ENCODE results near the gene UQCC5. TPM values are rescaled to one million over a fixed set of nuclear protein-coding genes. Genes with fewer than 3 reads are reported as not detected.

UQCC5 gene
- total and polyA plus RNA-seq, 9 donors: 10.3 to 15.7 (median 12.5) TPM

- peaks cover 51% of the 10 kb centered on the region for H3K36me3 ChIP-seq (ENCODE audit: control insufficient read depth, insufficient read depth, low read length)
- DNase-seq: no peak
- no peaks in the 10 kb centered on the region for H3K9me3 ChIP-seq (replicated peaks; ENCODE audit: control insufficient read depth, low read depth, low read length)
- H3K27me3 ChIP-seq (ENCODE audit: control insufficient read depth, insufficient read depth, low read length): no peaks in the 10 kb centered on the region
- 84% methylated on average over 5 of the region's 6 CpGs for WGBS (ENCODE audit: insufficient coverage)
- no peak overlapping the region for H3K27ac ChIP-seq (ENCODE audit: low read length)
- no peaks in the 10 kb centered on the region for H3K4me1 ChIP-seq (ENCODE audit: control insufficient read depth, insufficient read depth, low read length)
- no peak overlapping the region for H3K4me3 ChIP-seq (ENCODE audit: low read length)
These were observed 37.9 kb downstream of the UQCC5 start for GRCh38 chr3:52574056-52574965.

Other genes with a start within 250 kb of the UQCC5 start
- 4.5 TPM for gene GLYCTK, start 248.8 kb upstream of the UQCC5 start, total RNA-seq
- 10 to 100 TPM in 1 of 8 donors, 1 to 10 TPM in 7; 4.0 to 10.2 (median 5.0) TPM for gene GLYCTK, start 248.8 kb upstream of the UQCC5 start, polyA plus RNA-seq (ENCODE audit: insufficient read depth in 1 of 8, insufficient read length in 8 of 8, low replicate concordance in 1 of 8)
- 3.2 TPM for gene DNAH1, start 220.3 kb upstream of the UQCC5 start, total RNA-seq
- gene DNAH1, start 220.3 kb upstream of the UQCC5 start, polyA plus RNA-seq (ENCODE audit: insufficient read depth in 1 of 8, insufficient read length in 8 of 8, low replicate concordance in 1 of 8): 1 to 10 TPM; 3.3 to 6.0 (median 4.6) TPM
- gene BAP1, start 126.6 kb upstream of the UQCC5 start, total RNA-seq: 39.1 TPM
- gene BAP1, start 126.6 kb upstream of the UQCC5 start, polyA plus RNA-seq (ENCODE audit: insufficient read depth in 1 of 8, insufficient read length in 8 of 8, low replicate concordance in 1 of 8): 10 to 100 TPM; 49.0 to 64.9 (median 55.5) TPM
- gene PHF7, start 125.9 kb upstream of the UQCC5 start, total RNA-seq: 7.1 TPM
- 1 to 10 TPM; 6.9 to 9.3 (median 8.2) TPM for gene PHF7, start 125.9 kb upstream of the UQCC5 start, polyA plus RNA-seq (ENCODE audit: insufficient read depth in 1 of 8, insufficient read length in 8 of 8, low replicate concordance in 1 of 8)
- gene SEMA3G, start 91.5 kb upstream of the UQCC5 start, total RNA-seq: 10.8 TPM
- 10 to 100 TPM; 11.0 to 20.3 (median 16.3) TPM for gene SEMA3G, start 91.5 kb upstream of the UQCC5 start, polyA plus RNA-seq (ENCODE audit: insufficient read depth in 1 of 8, insufficient read length in 8 of 8, low replicate concordance in 1 of 8)
- gene TNNC1, start 82.6 kb upstream of the UQCC5 start, total RNA-seq: 608 TPM
- 1,000 to 10,000 TPM in 2 of 8 donors, 100 to 1,000 TPM in 6; 521 to 1,724 (median 629) TPM for gene TNNC1, start 82.6 kb upstream of the UQCC5 start, polyA plus RNA-seq (ENCODE audit: insufficient read depth in 1 of 8, insufficient read length in 8 of 8, low replicate concordance in 1 of 8)
- 47.2 TPM for gene NISCH, start 81.0 kb upstream of the UQCC5 start, total RNA-seq
- gene NISCH, start 81.0 kb upstream of the UQCC5 start, polyA plus RNA-seq (ENCODE audit: insufficient read depth in 1 of 8, insufficient read length in 8 of 8, low replicate concordance in 1 of 8): 10 to 100 TPM; 53.9 to 91.9 (median 68.9) TPM
- gene STAB1, start 41.3 kb upstream of the UQCC5 start, total RNA-seq: 58.4 TPM
- gene STAB1, start 41.3 kb upstream of the UQCC5 start, polyA plus RNA-seq (ENCODE audit: insufficient read depth in 1 of 8, insufficient read length in 8 of 8, low replicate concordance in 1 of 8): 10 to 100 TPM; 39.4 to 60.5 (median 50.4) TPM
- gene NT5DC2, start 2.7 kb upstream of the UQCC5 start, total RNA-seq: 52.0 TPM
- gene NT5DC2, start 2.7 kb upstream of the UQCC5 start, polyA plus RNA-seq (ENCODE audit: insufficient read depth in 1 of 8, insufficient read length in 8 of 8, low replicate concordance in 1 of 8): 100 to 1,000 TPM in 5 of 8 donors, 10 to 100 TPM in 3; 77.8 to 134 (median 103) TPM
- 53.1 TPM for gene PBRM1, start 149.3 kb downstream of the UQCC5 start, total RNA-seq
- 10 to 100 TPM; 26.1 to 52.8 (median 45.8) TPM for gene PBRM1, start 149.3 kb downstream of the UQCC5 start, polyA plus RNA-seq (ENCODE audit: insufficient read depth in 1 of 8, insufficient read length in 8 of 8, low replicate concordance in 1 of 8)
- gene GNL3, start 149.4 kb downstream of the UQCC5 start, total RNA-seq: 88.7 TPM
- gene GNL3, start 149.4 kb downstream of the UQCC5 start, polyA plus RNA-seq (ENCODE audit: insufficient read depth in 1 of 8, insufficient read length in 8 of 8, low replicate concordance in 1 of 8): 100 to 1,000 TPM in 1 of 8 donors, 10 to 100 TPM in 7; 72.8 to 103 (median 86.7) TPM
- 87.7 TPM for gene GLT8D1, start 169.2 kb downstream of the UQCC5 start, total RNA-seq
- 100 to 1,000 TPM in 1 of 8 donors, 10 to 100 TPM in 7; 63.7 to 101 (median 79.0) TPM for gene GLT8D1, start 169.2 kb downstream of the UQCC5 start, polyA plus RNA-seq (ENCODE audit: insufficient read depth in 1 of 8, insufficient read length in 8 of 8, low replicate concordance in 1 of 8)
- gene SPCS1, start 169.5 kb downstream of the UQCC5 start, total RNA-seq: 45.4 TPM
- gene SPCS1, start 169.5 kb downstream of the UQCC5 start, polyA plus RNA-seq (ENCODE audit: insufficient read depth in 1 of 8, insufficient read length in 8 of 8, low replicate concordance in 1 of 8): 10 to 100 TPM; 84.4 to 97.1 (median 87.3) TPM
- 14.9 TPM for gene NEK4, start 234.3 kb downstream of the UQCC5 start, total RNA-seq
- 10 to 100 TPM in 5 of 8 donors, 1 to 10 TPM in 3; 8.4 to 14.2 (median 10.3) TPM for gene NEK4, start 234.3 kb downstream of the UQCC5 start, polyA plus RNA-seq (ENCODE audit: insufficient read depth in 1 of 8, insufficient read length in 8 of 8, low replicate concordance in 1 of 8)
- 0.22 TPM for gene ITIH1, start 241.0 kb downstream of the UQCC5 start, total RNA-seq
- gene ITIH1, start 241.0 kb downstream of the UQCC5 start, polyA plus RNA-seq (ENCODE audit: insufficient read depth in 1 of 8, insufficient read length in 8 of 8, low replicate concordance in 1 of 8): 1 to 10 TPM in 2 of 8 donors, not detected in 6; 1.5 to 3.3 TPM